Measurements from ENCODE around the gene LDLRAD3.

GRCh38 chr11:36033936-36034335, 90.1 kb downstream of the LDLRAD3 start:
- TF ChIP-seq CTCF (conservative IDR thresholded peaks at IDR 0.05; ENCODE audit: low read depth, low read length): no peak
- no peak for TF ChIP-seq EZH2 (IDR thresholded peaks at IDR 0.05; ENCODE audit: low read length, unreplicated experiment)

All from PC-3 (cell line).